K562 (cell line): ENCODE measurements around the gene TIAM1. TPM values are rescaled to one million over a fixed set of nuclear protein-coding genes. Genes with fewer than 3 reads are reported as not detected.

Experiments
- ATAC-seq: fragments of 200-7000 bp; cut with Tn5 transposase; 3 replicates; pipeline ENCODE4 v1.9.1; 2020; ENCODE audit warnings: moderate library complexity
- BruUV-seq: library from RNA; stranded (reverse); fragments of 400-500 nt; replicated peaks from 2 replicates; lab custom pipeline; 2021; lab: Mats Ljungman, UMichigan
- CTCF ChIA-PET: fragments of 300-600 bp; formaldehyde crosslinking; extraction: SDS; loops from one replicate; lab custom pipeline; 2021; ENCODE audit warnings: low intra/inter-chr PET ratio; lab: Yijun Ruan, JAX
- POLR2A ChIA-PET: fragments of 300-600, 350-650 bp; sonication (Branson Sonifier 250); formaldehyde crosslinking; extraction: SDS; loops from one replicate; lab custom pipeline; 2021; ENCODE audit warnings: antibody characterized with exemption, inconsistent platforms; lab: Yijun Ruan, JAX
- DNase-seq, 4 experiments: peaks; one replicate each; pipeline versions ENCODE4 v3.0.0 to v3.0.0-alpha.2; 2011 to 2018; ENCODE audit warnings: low spot score in 3 of 4, mixed read lengths in 3 of 4; ENCODE audit errors: extremely low read depth in 1 of 4
- FAIRE-seq: peaks from 2 replicates; lab custom pipeline; 2011; peaks lifted over from hg19 to GRCh38; lab: Jason Lieb, UNC
- H2AFZ ChIP-seq: 2 replicates; pipeline ENCODE4 v1.6.0; 2011; ENCODE audit warnings: low read depth, low read length, control low read depth, inconsistent platforms
- H3K27ac ChIP-seq: fragments of 200-600 bp; 3 replicates; pipeline ENCODE4 v1.8.0; 2011; ENCODE audit warnings: low read depth, mild to moderate bottlenecking, control low read depth, inconsistent platforms, low read length, moderate library complexity, mixed read lengths; ENCODE audit errors: extremely low read depth
- H3K27me3 ChIP-seq, 2 experiments: fragments of 300-600 bp in 1 of 2; 2 replicates in 1 of 2; 3 replicates in 1 of 2; pipeline versions ENCODE4 v1.6.0 to v1.8.0; 2011; ENCODE audit warnings: inconsistent platforms in 2 of 2, low read length in 2 of 2, mild to moderate bottlenecking in 1 of 2, mixed read lengths in 1 of 2, moderate library complexity in 1 of 2; ENCODE audit not compliant: control insufficient read depth in 2 of 2, insufficient read depth in 2 of 2
- H3K36me3 ChIP-seq: fragments of 300-600 bp; 3 replicates; pipeline ENCODE4 v1.8.0; 2011; ENCODE audit warnings: mild to moderate bottlenecking, low read length, inconsistent platforms; ENCODE audit not compliant: control insufficient read depth, insufficient read depth
- H3K4me1 ChIP-seq, 2 experiments: fragments of 200-600 bp in 1 of 2; replicated peaks in 1 of 2; 2 replicates in 1 of 2; 3 replicates in 1 of 2; pipeline versions ENCODE4 v1.5.1 to v1.8.0; 2011; ENCODE audit warnings: inconsistent platforms in 2 of 2, low read length in 2 of 2, mild to moderate bottlenecking in 1 of 2, mixed read lengths in 1 of 2, moderate library complexity in 1 of 2; ENCODE audit not compliant: control insufficient read depth in 2 of 2, insufficient read depth in 2 of 2
- H3K4me2 ChIP-seq: 2 replicates; pipeline ENCODE4 v1.6.1; 2011; ENCODE audit warnings: low read length, control low read depth, inconsistent platforms, mixed read lengths; ENCODE audit not compliant: insufficient read depth
- H3K4me3 ChIP-seq: fragments of 200-600 bp; sonication (generic), shearing (Covaris generic); 2 replicates; pipeline ENCODE4 v1.5.1; 2016; ENCODE audit warnings: control low read depth, inconsistent platforms
- H3K79me2 ChIP-seq: fragments of 200-600 bp; 3 replicates; pipeline ENCODE4 v1.8.0; 2011; ENCODE audit warnings: low read length, inconsistent platforms; ENCODE audit not compliant: control insufficient read depth, insufficient read depth
- H3K9ac ChIP-seq, 2 experiments: 2 replicates each; pipeline versions ENCODE4 v1.6.0 to v1.6.1; 2011; ENCODE audit warnings: low read depth in 2 of 2, low read length in 2 of 2, control low read depth in 1 of 2, inconsistent platforms in 1 of 2, mild to moderate bottlenecking in 1 of 2, mixed read lengths in 1 of 2; ENCODE audit not compliant: insufficient read depth in 1 of 2
- H3K9me1 ChIP-seq: one replicate; pipeline ENCODE4 v1.6.0; 2011; ENCODE audit warnings: inconsistent platforms, mild to moderate bottlenecking, low read length, moderate library complexity; ENCODE audit not compliant: control insufficient read depth, insufficient read depth
- H3K9me3 ChIP-seq: replicated peaks from 2 replicates; pipeline ENCODE4 v1.5.1; 2011; ENCODE audit warnings: low read depth, low read length, inconsistent platforms; ENCODE audit not compliant: control insufficient read depth, insufficient read depth
- H4K20me1 ChIP-seq: replicated peaks from 2 replicates; pipeline ENCODE4 v1.6.1; 2011; ENCODE audit warnings: low read length, inconsistent platforms, mixed read lengths; ENCODE audit not compliant: control insufficient read depth, insufficient read depth
- GTF2E2 ChIP-seq: fragments of 200-800 bp; sonication (Bioruptor generic); IDR thresholded peaks from 2 replicates; pipeline ENCODE4 v1.6.1; 2016; ENCODE audit warnings: missing genetic modification characterization, missing compliant biosample characterization
- RAD21 ChIP-seq, 2 experiments: fragments of 250-450 bp in 1 of 2; fragments of 450-650 bp in 1 of 2; sonication (Bioruptor Pico) in 1 of 2; formaldehyde crosslinking in 1 of 2; IDR thresholded peaks in 1 of 2; conservative IDR thresholded peaks in 1 of 2; 2 replicates each; pipeline versions ENCODE4 v1.4.0 to v1.8.0; 2020 to 2022; ENCODE audit warnings: mild to moderate bottlenecking in 2 of 2, moderate library complexity in 1 of 2
- WGBS: fragments of 100-300 bp; shearing (Covaris generic); methylation state at CpG from one replicate; pipeline ENCODE4 v1.1.6; 2016; ENCODE audit warnings: low coverage, mixed read lengths; ENCODE audit not compliant: insufficient coverage; ENCODE audit errors: missing lambda C conversion rate; 5-methylcytosine and 5-hydroxymethylcytosine counted together
- in situ Hi-C: fragments of 300-500 bp; cut with MboI; formaldehyde crosslinking; loops from 4 replicates; pipeline ENCODE4 v1.15.0; 2018; ENCODE audit warnings: inconsistent platforms, mixed read lengths
- intact Hi-C: fragments of 100-400 bp; cut with micrococcal nuclease; formaldehyde crosslinking; loops from 2 replicates; pipeline ENCODE4 v1.14.2; 2022
- polyA plus RNA-seq, 8 experiments: library from polyadenylated mRNA; depleted of rRNA in 4 of 8; stranded (reverse) in 5 of 8; unstranded in 3 of 8; fragments of >200 nt; fragmentation: Nextera tagmentation in 2 of 8; fragmentation: Illumina TruSeq in 1 of 8; extraction: Ambion mirVana in 2 of 8; extraction: Trizol in 1 of 8; gene quantifications; 2 replicates each; pipeline versions ENCODE4 v1.2.1 to v1.2.3, GENCODE V29; 2011 to 2014; ENCODE audit warnings: inconsistent platforms in 1 of 8, missing spikeins in 1 of 8
- total RNA-seq, 7 experiments: library from RNA; depleted of rRNA in 6 of 7; stranded (reverse); fragments of >200 nt in 6 of 7; fragmentation: Illumina TruSeq in 2 of 7; extraction: Trizol in 2 of 7; gene quantifications; 2 replicates each; pipeline versions ENCODE4 v1.2.1 to v1.2.3, GENCODE V29; 2011 to 2021; ENCODE audit warnings: low replicate concordance in 1 of 7
- TF ChIP-seq, protein P1 (sequence below): sonication (generic); formaldehyde crosslinking; IDR thresholded peaks from 2 replicates; pipeline ENCODE4 v1.8.0; 2023; ENCODE audit warnings: mild to moderate bottlenecking, missing genetic modification reagents
- TF ChIP-seq, protein P2 (sequence below), 2 experiments: fragments of 450-650 bp in 1 of 2; sonication (generic) in 1 of 2; formaldehyde crosslinking in 1 of 2; IDR thresholded peaks; 2 replicates each; pipeline versions ENCODE4 v1.7.1 to v1.9.0; 2016 to 2022; ENCODE audit warnings: inconsistent platforms in 1 of 2, mild to moderate bottlenecking in 1 of 2, missing genetic modification reagents in 1 of 2

Gene TIAM1
- total and polyA plus RNA-seq, 9 of the 15 experiments (the other 6 are each of a cell fraction or from before 2014, with no cell fraction given): 0.11 TPM; not detected in 8

DNA sequence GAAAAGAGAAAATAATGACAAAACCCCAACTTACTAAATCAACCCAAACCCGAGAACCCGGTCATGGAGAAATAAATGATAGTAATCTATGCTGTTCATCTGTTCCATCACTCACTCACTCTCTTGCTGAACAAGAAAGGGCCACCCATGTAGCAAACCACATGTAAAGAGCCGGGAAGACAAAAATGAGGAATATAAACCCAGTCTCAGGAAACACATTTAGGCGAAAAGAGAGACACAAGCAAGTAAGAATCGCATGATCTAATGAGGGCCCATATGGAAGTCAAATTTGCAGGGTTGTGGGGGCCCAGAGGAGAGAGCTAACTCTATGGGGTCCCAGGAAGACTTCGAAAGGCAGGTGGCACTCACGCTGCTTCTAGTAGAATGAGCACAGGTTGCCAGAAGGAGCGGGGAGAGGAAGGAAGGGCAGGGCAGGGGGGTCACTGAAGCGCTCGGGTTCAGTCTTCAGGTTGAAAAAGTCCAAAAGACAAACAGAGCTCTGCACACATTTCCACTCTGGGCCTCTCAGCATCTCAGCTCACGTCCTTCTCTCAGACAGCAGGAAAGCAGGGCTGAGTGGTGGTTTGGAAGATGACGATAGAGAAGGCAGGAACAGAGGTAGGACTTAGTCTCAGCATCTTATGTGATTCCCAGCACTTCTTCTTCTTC lies 162.8 kb downstream of the TIAM1 start (continued):
- TF ChIP-seq, protein P1, sequence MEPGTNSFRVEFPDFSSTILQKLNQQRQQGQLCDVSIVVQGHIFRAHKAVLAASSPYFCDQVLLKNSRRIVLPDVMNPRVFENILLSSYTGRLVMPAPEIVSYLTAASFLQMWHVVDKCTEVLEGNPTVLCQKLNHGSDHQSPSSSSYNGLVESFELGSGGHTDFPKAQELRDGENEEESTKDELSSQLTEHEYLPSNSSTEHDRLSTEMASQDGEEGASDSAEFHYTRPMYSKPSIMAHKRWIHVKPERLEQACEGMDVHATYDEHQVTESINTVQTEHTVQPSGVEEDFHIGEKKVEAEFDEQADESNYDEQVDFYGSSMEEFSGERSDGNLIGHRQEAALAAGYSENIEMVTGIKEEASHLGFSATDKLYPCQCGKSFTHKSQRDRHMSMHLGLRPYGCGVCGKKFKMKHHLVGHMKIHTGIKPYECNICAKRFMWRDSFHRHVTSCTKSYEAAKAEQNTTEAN (CRISPR knock-in tag): no peak

DNA sequence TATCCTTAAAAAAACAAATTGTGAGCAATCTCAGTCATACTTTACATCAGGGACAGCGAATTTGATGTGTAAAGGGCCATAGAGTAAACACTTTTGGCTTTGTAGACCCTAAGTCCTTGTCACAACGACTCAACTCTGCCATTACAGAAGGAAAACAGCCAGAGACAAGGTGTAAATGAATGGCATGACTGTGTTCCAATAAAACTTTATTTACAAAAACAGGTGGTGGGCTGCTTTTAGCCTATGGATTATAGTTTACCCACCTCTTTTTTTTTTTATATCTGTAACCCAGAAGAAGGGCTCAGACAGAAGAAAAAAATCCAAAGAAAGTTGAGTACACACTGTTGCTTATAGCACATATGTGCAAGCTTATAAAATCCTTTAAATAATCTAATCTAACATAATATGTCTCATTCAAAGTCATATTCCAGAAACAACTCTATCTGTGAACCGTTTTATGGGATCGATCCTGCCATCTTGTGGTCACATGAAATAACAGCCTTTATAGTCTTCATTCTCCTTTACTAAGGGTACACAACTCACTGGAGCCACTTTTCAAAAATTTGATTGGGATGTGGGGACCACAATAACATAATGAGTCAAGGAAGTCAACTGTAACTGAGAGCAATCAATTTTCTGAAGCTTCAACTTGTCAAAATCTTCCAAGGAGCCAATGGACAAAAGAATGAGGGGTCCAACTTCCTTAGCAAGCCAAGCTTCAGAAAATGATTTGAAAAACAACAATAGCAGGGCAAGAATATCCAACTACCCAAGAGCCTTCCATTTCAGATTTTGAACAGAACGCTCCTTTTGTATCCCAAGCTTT lies 163.6 kb downstream of the TIAM1 start:
- ATAC-seq: peak; percentile 83; the same call in 2 of the 3 replicates
- ChIA-PET POLR2A (interaction anchor here (0.6 kb wide), 1 partner anchor 90 kb away, joined by 4 read pairs; no protein-coding TSS in a partner anchor), CTCF (interaction anchor here (0.7 to 1.5 kb wide), 2 partner anchors 82 to 469 kb away, joined by 4 to 6 read pairs; no protein-coding TSS in a partner anchor)
- Histone ChIP-seq H3K27ac (no peak overlapping the region), H4K20me1 (no peaks in the 10 kb centered on the region), H3K79me2 (no peaks in the 10 kb centered on the region), H3K9me3 (no peaks in the 10 kb centered on the region), H3K4me1 (no peaks in the 10 kb centered on the region), H3K4me3 (no peak overlapping the region), H3K9ac (no peak overlapping the region), H3K27me3 (peaks cover 0 to 8% of the 10 kb centered on the region in 2 experiments; a peak in 1 of 5 replicates), H3K4me2 (no peak overlapping the region), H3K9me1 (no peaks in the 10 kb centered on the region), H3K36me3 (no peaks in the 10 kb centered on the region), H2AFZ (no peak overlapping the region)
- peak; percentile 25 to 53 (median 34) for DNase-seq
- 2% methylated on average over 5 of the region's 5 CpGs for WGBS
- intact Hi-C loops (loop anchor here (1.0 kb wide), 1 partner anchor 82 kb away; no protein-coding TSS in a partner anchor), in situ Hi-C loops (loop anchor here (5.0 kb wide), 1 partner anchor 83 kb away; no protein-coding TSS in a partner anchor)
- peak; percentile 70 for FAIRE-seq
- BruUV-seq: no TSS peak
- TF ChIP-seq RAD21 (CRISPR knock-in tag; conservative IDR thresholded peaks at IDR 0.05 in 1 of 2, IDR thresholded peaks at IDR 0.05 in 1 of 2) (peak in 1 of 2 experiments; percentile 60; a peak in 3 of 4 replicates), GTF2E2 (tag) (no peak)
- TF ChIP-seq, protein P2, sequence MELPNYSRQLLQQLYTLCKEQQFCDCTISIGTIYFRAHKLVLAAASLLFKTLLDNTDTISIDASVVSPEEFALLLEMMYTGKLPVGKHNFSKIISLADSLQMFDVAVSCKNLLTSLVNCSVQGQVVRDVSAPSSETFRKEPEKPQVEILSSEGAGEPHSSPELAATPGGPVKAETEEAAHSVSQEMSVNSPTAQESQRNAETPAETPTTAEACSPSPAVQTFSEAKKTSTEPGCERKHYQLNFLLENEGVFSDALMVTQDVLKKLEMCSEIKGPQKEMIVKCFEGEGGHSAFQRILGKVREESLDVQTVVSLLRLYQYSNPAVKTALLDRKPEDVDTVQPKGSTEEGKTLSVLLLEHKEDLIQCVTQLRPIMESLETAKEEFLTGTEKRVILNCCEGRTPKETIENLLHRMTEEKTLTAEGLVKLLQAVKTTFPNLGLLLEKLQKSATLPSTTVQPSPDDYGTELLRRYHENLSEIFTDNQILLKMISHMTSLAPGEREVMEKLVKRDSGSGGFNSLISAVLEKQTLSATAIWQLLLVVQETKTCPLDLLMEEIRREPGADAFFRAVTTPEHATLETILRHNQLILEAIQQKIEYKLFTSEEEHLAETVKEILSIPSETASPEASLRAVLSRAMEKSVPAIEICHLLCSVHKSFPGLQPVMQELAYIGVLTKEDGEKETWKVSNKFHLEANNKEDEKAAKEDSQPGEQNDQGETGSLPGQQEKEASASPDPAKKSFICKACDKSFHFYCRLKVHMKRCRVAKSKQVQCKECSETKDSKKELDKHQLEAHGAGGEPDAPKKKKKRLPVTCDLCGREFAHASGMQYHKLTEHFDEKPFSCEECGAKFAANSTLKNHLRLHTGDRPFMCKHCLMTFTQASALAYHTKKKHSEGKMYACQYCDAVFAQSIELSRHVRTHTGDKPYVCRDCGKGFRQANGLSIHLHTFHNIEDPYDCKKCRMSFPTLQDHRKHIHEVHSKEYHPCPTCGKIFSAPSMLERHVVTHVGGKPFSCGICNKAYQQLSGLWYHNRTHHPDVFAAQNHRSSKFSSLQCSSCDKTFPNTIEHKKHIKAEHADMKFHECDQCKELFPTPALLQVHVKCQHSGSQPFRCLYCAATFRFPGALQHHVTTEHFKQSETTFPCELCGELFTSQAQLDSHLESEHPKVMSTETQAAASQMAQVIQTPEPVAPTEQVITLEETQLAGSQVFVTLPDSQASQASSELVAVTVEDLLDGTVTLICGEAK (IDR thresholded peaks at IDR 0.05): peak; percentile 88
- TF ChIP-seq, protein P2 (CRISPR knock-in tag; IDR thresholded peaks at IDR 0.05): peak; percentile 48; the same call in 1 of the 2 replicates
